ENCODE results near the gene TBC1D12. TPM values are rescaled to one million over a fixed set of nuclear protein-coding genes. Genes with fewer than 3 reads are reported as not detected.

TBC1D12 gene
- total RNA-seq, 4 donors from 2014 or later, result 17.5 to 28.2 (median 18.7) TPM

GRCh38 chr10:94485094-94485493, 82.8 kb downstream of the TBC1D12 start:
- Histone ChIP-seq H3K27me3 (no peaks in the 10 kb centered on the region), H3K4me1 (no peaks in the 10 kb centered on the region), H3K27ac (no peak overlapping the region), H3K4me3 (replicated peaks in 1 of 3) (no peak overlapping the region), H3K36me3 (peaks cover 0 to 4% of the 10 kb centered on the region in 2 donors), H3K9me3 (no peaks in the 10 kb centered on the region)
- intact Hi-C loops (cut with DNase I), result no loop called here
- no peak for DNase-seq
- WGBS, 2 donors, result 91 to 98% methylated on average over 1 of the region's 1 CpG
- TF ChIP-seq POLR2A (IDR thresholded peaks at IDR 0.05), result no peak
- no peak for TF ChIP-seq CTCF (IDR thresholded peaks at IDR 0.05)

- 98% methylated on average over 3 of the region's 3 CpGs for WGBS, 2 donors
- H3K4me3 ChIP-seq (replicated peaks in 1 of 3), result no peak overlapping the region
- no peak overlapping the region for H3K27ac ChIP-seq
- peaks cover 0 to 7% of the 10 kb centered on the region in 2 donors for H3K4me1 ChIP-seq
- no peak for DNase-seq
- no peaks in the 10 kb centered on the region for H3K27me3 ChIP-seq
- TF ChIP-seq CTCF (IDR thresholded peaks at IDR 0.05) (no peak), POLR2A (IDR thresholded peaks at IDR 0.05) (no peak)
- H3K9me3 ChIP-seq, result no peaks in the 10 kb centered on the region
- peaks cover 0 to 4% of the 10 kb centered on the region in 2 donors for H3K36me3 ChIP-seq
- intact Hi-C loops (cut with DNase I), result no loop called here
Measured at GRCh38 chr10:94487575-94487974, 85.2 kb downstream of the TBC1D12 start.

GRCh38 chr10:94489107-94489506, 86.8 kb downstream of the TBC1D12 start:
- Histone ChIP-seq H3K36me3 (peaks cover 0 to 4% of the 10 kb centered on the region in 2 donors), H3K4me1 (peaks cover 0 to 7% of the 10 kb centered on the region in 2 donors), H3K27ac (no peak overlapping the region), H3K9me3 (no peaks in the 10 kb centered on the region), H3K27me3 (no peaks in the 10 kb centered on the region), H3K4me3 (replicated peaks in 1 of 3) (no peak overlapping the region)
- intact Hi-C loops (cut with DNase I), result no loop called here
- no peak for TF ChIP-seq CTCF (IDR thresholded peaks at IDR 0.05)
- TF ChIP-seq POLR2A (IDR thresholded peaks at IDR 0.05), result no peak
- WGBS, 2 donors, result 97 to 100% methylated on average over 4 of the region's 4 CpGs
- no peak for DNase-seq

GRCh38 chr10:94489976-94490788, 87.8 kb downstream of the TBC1D12 start:
- H3K36me3 ChIP-seq, result no peaks in the 10 kb centered on the region
- 99 to 100% methylated on average over 3 of the region's 3 CpGs for WGBS, 2 donors
- H3K27me3 ChIP-seq, result no peaks in the 10 kb centered on the region
- TF ChIP-seq CTCF (IDR thresholded peaks at IDR 0.05), result no peak
- no peak for TF ChIP-seq POLR2A (IDR thresholded peaks at IDR 0.05)
- H3K4me1 ChIP-seq, result peaks cover 0 to 7% of the 10 kb centered on the region in 2 donors
- H3K27ac ChIP-seq, result no peak overlapping the region
- no peak overlapping the region for H3K4me3 ChIP-seq (replicated peaks in 1 of 3)
- no peak for DNase-seq
- no peaks in the 10 kb centered on the region for H3K9me3 ChIP-seq
- intact Hi-C loops (cut with DNase I), result no loop called here

- H3K36me3 ChIP-seq, result no peaks in the 10 kb centered on the region
- H3K27me3 ChIP-seq, result no peaks in the 10 kb centered on the region
- intact Hi-C loops (cut with DNase I), result no loop called here
- no peak for TF ChIP-seq CTCF (IDR thresholded peaks at IDR 0.05)
- TF ChIP-seq POLR2A (IDR thresholded peaks at IDR 0.05), result no peak
- no peak overlapping the region for H3K4me3 ChIP-seq (replicated peaks in 1 of 3)
- no peak overlapping the region for H3K27ac ChIP-seq
- H3K9me3 ChIP-seq, result no peaks in the 10 kb centered on the region
- H3K4me1 ChIP-seq, result peaks cover 0 to 7% of the 10 kb centered on the region in 2 donors
- DNase-seq, result no peak
Measured at GRCh38 chr10:94490789-94491039, 88.4 kb downstream of the TBC1D12 start.
